ENCODE measurements around the gene CDKL1. TPM values are rescaled to one million over a fixed set of nuclear protein-coding genes. Genes with fewer than 3 reads are reported as not detected.
"Not testable (repeated sequence)": the region's sequence is repeated elsewhere in the genome, so short reads cannot be mapped to it uniquely, and the experiment has no call there.

The CDKL1 gene
- total RNA-seq, 1 donor from 2014 or later: 0.81 TPM

DNA sequence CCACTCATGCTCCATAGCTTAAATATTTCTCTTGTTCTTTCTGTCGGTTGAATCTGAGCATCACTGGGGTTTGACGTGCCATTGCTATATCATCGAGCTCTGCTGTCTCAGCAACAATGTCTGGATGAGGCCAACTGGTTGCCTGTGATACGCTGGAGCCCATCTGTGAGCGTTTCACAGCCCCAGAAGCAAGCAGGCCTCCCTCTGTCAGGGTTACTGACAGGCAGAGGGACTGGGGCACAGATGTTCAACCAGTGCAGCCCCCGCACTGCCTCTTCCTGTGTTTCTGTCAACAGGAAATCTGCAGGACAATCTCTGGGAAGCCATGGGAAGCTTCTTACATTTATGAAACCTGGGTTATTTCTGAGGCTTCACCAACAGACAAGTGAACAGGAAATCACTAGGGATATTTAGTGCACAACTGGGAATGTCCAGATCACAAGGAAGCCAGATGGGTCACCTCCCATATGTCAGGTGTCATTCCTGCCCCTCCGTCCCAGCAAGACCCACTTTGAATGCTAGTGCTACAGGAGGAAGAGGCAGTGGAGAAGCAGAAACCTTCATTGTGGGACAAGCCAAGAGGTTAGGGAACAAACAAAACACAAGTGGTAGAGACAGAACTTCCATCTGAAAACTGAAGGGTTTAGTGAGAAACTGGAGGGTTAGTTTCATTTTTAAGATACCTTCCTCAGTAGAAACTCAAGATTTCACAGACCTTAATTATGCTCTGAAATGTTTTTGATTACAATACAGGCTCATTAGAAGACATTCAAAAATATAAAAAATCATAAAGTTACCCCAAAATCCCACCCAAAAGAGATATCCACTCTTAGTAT is 60.5 kb downstream of the CDKL1 start:
- ATAC-seq (peak; percentile 46), DNase-seq (ENCODE audit: low spot score) (no peak)

DNA sequence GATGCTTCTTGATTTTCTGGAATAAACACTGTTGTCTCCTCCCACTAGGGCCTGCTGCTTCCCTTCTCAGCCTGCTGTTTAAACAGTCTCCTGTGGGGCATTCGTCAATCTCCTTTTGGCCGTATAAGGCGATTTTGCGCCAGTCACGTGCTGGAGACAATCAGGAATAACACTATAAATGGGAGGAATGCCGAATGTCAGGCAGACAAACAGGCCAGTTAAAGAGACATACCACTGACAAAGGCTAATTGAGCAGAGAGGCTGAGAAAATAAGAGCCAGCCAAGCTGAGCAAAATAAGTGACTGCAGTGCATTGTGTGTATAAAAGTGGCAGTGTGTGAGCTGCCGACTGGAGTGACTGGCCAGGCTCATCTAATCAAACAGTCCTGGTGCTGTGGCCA is 61.3 kb downstream of the CDKL1 start:
- ATAC-seq: peak; percentile 70
- DNase-seq (ENCODE audit: low spot score): no peak

DNA sequence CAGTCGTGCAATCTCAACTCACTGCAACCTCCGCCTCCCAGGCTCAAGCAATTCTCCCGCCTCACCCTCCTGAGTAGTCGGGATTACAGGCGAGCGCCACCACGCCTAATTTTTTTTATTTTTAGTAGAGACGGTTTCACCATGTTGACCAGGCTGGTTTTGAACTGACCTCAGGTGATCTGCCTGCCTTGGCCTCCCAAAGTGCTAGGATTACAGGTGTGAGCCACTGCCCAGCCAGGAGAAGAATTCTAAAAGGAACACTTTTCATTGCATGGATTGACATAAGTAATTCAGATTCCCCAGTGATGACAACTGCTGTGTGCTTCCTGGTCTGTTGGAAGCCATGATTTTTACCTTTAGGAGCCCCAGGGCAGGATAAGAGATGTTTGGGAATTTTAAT is 62.5 kb downstream of the CDKL1 start:
- DNase-seq (ENCODE audit: low spot score): no peak
- ATAC-seq: no peak

- DNase-seq (ENCODE audit: low spot score): no peak
- peak; percentile 32 for ATAC-seq
Measured at GRCh38 chr14:50333014-50333509, 63.6 kb downstream of the CDKL1 start.

GRCh38 chr14:50331596-50331995 is 65.1 kb downstream of the CDKL1 start:
- DNase-seq (ENCODE audit: low spot score) (no peak), ATAC-seq (no peak)

- peak; percentile 57 for DNase-seq (ENCODE audit: low spot score)
- peak; percentile 100 for ATAC-seq
Measured at GRCh38 chr14:50321009-50321660, 75.5 kb downstream of the CDKL1 start.

- DNase-seq (ENCODE audit: low spot score): no peak
- no peak for ATAC-seq
Measured at GRCh38 chr14:50320283-50320682, 76.4 kb downstream of the CDKL1 start.

GRCh38 chr14:50319721-50320120 is 77.0 kb downstream of the CDKL1 start:
- ATAC-seq (no peak), DNase-seq (ENCODE audit: low spot score) (no peak)

DNA sequence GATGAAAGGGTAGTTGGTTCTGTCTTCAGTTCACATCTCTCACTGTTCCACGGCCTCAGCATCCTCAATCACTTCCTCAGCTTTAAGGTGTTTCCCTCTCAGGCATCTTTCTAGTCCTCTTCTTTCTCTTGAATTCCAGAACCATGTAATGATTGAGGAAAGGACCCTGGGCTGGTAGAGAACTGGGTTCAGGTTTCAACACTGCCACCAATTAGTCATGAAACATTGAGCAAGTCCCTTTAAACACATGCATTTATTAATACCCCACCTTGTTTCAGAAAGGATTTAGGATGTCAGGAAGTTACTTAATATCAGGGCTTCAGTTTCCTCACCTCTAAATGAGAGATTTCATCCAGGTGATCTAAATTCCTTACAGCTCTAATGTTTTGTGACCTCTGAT is 77.4 kb downstream of the CDKL1 start:
- no peak for DNase-seq (ENCODE audit: low spot score)
- ATAC-seq: no peak

- ATAC-seq: peak; percentile 63
- no peak for DNase-seq (ENCODE audit: low spot score)
Measured at GRCh38 chr14:50318031-50318626, 78.6 kb downstream of the CDKL1 start.

GRCh38 chr14:50314098-50314497 is 82.6 kb downstream of the CDKL1 start:
- not testable (repeated sequence) for ATAC-seq; DNase-seq (ENCODE audit: low spot score)

GRCh38 chr14:50312734-50313054 is 84.0 kb downstream of the CDKL1 start:
- DNase-seq (ENCODE audit: low spot score): no peak
- no peak for ATAC-seq

- DNase-seq (ENCODE audit: low spot score) (peak; percentile 96), ATAC-seq (peak; percentile 94)
Measured at GRCh38 chr14:50311972-50312733, 84.5 kb downstream of the CDKL1 start, which contains the start of the genes DMAC2L and L2HGDH. Gene DMAC2L (plus strand): TSS chr14:50312324. CDS start chr14:50321488, 9,164 bp downstream. Gene L2HGDH (minus strand): TSS chr14:50312229. CDS start chr14:50312150, 79 bp downstream.

DNA sequence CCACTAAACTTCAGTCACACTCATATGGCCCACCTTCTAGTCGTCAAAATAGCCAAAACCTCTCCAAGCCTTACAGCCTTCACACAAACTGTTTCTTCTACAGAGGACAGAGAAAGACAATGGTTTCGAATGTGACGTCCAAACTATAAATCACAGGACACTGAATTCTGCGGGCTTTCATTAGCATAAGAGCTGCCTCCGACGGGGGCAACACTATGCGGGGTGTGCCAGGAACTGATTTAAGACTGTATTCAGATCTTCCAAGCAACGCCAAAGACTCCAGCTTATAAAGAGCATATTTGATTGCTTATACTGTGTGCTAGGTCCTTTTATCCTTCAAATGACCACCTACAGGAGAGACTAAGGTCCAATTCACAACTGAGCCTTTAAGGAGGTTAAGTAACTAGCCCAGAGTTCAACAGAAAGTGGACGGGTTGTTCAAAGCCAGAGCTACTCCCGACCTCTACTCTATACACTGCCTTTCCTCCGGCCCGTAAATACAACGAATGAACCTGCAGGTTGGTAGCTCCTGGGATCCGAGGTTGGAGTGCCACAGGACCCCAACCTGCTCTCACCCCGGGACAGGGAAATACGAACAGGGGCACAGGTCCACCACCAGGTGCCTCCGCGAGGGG is 85.2 kb downstream of the CDKL1 start:
- peak; percentile 40 for ATAC-seq
- no peak for DNase-seq (ENCODE audit: low spot score)

- DNase-seq (ENCODE audit: low spot score): no peak
- no peak for ATAC-seq
Measured at GRCh38 chr14:50310445-50310844, 86.2 kb downstream of the CDKL1 start.

DNA sequence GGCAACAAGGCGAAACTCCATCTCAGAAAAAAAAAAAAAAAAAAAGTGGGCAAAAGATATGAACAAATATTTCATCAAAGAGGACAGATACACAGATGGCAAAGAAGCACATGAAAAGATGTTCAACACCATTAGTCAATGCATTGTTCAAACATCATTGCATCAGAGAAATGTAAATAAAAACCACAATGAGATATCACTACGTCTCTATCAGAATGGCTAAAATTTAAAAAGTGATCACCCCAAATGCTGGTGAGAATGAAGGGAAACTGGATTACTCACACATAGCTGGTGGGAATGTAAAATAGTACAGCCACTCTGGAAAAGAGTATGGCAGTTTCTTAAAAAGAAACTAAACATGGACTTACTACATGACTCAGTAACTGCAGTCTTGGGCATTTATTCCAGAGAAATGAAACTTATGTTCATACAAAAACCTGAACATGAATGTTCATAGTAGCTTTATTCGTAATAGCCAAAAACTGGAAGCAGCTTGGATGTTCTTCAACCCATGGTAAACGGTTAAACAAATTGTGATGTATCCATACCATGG is 88.2 kb downstream of the CDKL1 start:
- DNase-seq (ENCODE audit: low spot score) (no peak), ATAC-seq (no peak)

DNA sequence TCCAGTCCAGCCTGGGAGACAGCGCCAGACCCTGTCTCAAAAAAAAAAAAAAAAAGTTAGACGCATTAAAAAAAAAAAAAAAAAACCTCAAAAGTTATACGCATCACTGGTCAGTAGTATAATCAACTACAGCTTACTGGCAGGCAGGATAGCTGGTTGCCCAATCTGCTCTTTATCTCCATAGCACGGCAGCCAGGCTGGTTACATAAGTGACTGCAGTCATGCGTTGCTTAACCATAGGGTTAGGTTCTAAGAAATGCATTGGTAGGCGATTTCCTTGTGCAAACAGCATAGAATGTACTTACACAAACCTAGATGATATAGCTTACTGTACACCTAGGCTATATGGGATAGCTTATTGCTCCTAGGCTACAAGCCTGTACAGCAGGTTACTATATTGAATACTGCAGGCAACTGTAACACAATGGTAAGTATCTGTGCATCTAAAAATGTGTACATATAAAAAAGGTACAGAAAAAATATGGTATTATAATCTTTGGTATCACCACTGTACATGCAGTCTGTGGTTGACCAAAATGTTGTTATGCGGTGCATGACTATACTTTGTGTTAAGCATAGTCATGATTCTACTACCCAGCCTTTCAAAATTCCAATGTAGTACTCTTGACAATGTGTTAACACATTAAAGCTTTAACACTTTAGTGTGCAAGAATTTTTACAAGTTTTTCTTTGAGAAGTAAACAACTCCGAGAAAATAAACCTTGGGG is 92.8 kb downstream of the CDKL1 start:
- ATAC-seq: peak; percentile 99
- peak; percentile 84 for DNase-seq (ENCODE audit: low spot score)

- ATAC-seq: no peak
- no peak for DNase-seq (ENCODE audit: low spot score)
Measured at GRCh38 chr14:50301914-50302313, 94.8 kb downstream of the CDKL1 start.

GRCh38 chr14:50299585-50299984 is 97.1 kb downstream of the CDKL1 start:
- ATAC-seq: no peak
- DNase-seq (ENCODE audit: low spot score): no peak

All from left lobe of liver (tissue), 2 donors.